Neuronal stem cell (in vitro differentiated cells): ENCODE data around the gene PGAP3.

Source experiments
- DNase-seq: peaks from one replicate; pipeline ENCODE4 v3.0.0-alpha.2; 2013; ENCODE audit warnings: low spot score
- H2AFZ ChIP-seq: one replicate; pipeline ENCODE4 v1.6.1; 2013; ENCODE audit warnings: mild to moderate bottlenecking, low read length, inconsistent platforms
- H2AK5ac ChIP-seq: 2 replicates; pipeline ENCODE4 v1.6.1; 2013; ENCODE audit warnings: low read depth, mild to moderate bottlenecking, inconsistent platforms, low read length, moderate library complexity, mixed read lengths
- H2BK120ac ChIP-seq: 2 replicates; pipeline ENCODE4 v1.6.1; 2013; ENCODE audit warnings: low read depth, mild to moderate bottlenecking, inconsistent platforms, low read length, moderate library complexity, mixed read lengths
- H2BK12ac ChIP-seq: one replicate; pipeline ENCODE4 v1.6.1; 2013; ENCODE audit warnings: low read length, inconsistent platforms
- H2BK15ac ChIP-seq: 2 replicates; pipeline ENCODE4 v1.6.1; 2013; ENCODE audit warnings: mild to moderate bottlenecking, low read length, inconsistent platforms, mixed read lengths
- H2BK5ac ChIP-seq: one replicate; pipeline ENCODE4 v1.6.1; 2013; ENCODE audit warnings: inconsistent platforms, mild to moderate bottlenecking, low read length, moderate library complexity
- H3K14ac ChIP-seq: one replicate; pipeline ENCODE4 v1.6.1; 2013; ENCODE audit warnings: low read length, inconsistent platforms
- H3K18ac ChIP-seq: 2 replicates; pipeline ENCODE4 v1.6.1; 2013; ENCODE audit warnings: low read length, inconsistent platforms
- H3K23ac ChIP-seq: 2 replicates; pipeline ENCODE4 v1.6.1; 2013; ENCODE audit warnings: low read depth, mild to moderate bottlenecking, mixed read lengths, low read length, inconsistent platforms; ENCODE audit not compliant: poor library complexity
- H3K27ac ChIP-seq: replicated peaks from 3 replicates; pipeline ENCODE4 v1.5.1; 2013; ENCODE audit warnings: low read length, inconsistent platforms
- H3K27me3 ChIP-seq, 3 experiments: 2 replicates each; pipeline ENCODE4 v1.6.1; 2013; ENCODE audit warnings: low read length in 3 of 3, mild to moderate bottlenecking in 2 of 3, inconsistent platforms in 1 of 3, low read depth in 1 of 3, mixed read lengths in 1 of 3, moderate library complexity in 1 of 3; ENCODE audit not compliant: control insufficient read depth in 3 of 3, insufficient read depth in 3 of 3
- H3K36me3 ChIP-seq, 2 donors: replicated peaks in 1 of 2; 2 replicates each; pipeline ENCODE4 v1.6.1; 2013; ENCODE audit warnings: low read length in 2 of 2; ENCODE audit not compliant: control insufficient read depth in 2 of 2, insufficient read depth in 2 of 2
- H3K4ac ChIP-seq: 2 replicates; pipeline ENCODE4 v1.6.1; 2013; ENCODE audit warnings: inconsistent platforms, mild to moderate bottlenecking, low read length, moderate library complexity
- H3K4me1 ChIP-seq, 2 donors: 1 replicate in 1 of 2; 2 replicates in 1 of 2; pipeline ENCODE4 v1.6.1; 2013; ENCODE audit warnings: low read length in 2 of 2, low read depth in 1 of 2; ENCODE audit not compliant: control insufficient read depth in 2 of 2, insufficient read depth in 1 of 2
- H3K4me2 ChIP-seq: one replicate; pipeline ENCODE4 v1.6.1; 2013; ENCODE audit warnings: mild to moderate bottlenecking, low read length, inconsistent platforms; ENCODE audit not compliant: insufficient read depth, poor library complexity, severe bottlenecking
- H3K4me3 ChIP-seq, 2 donors: 2 replicates each; pipeline ENCODE4 v1.5.1; 2013; ENCODE audit warnings: low read length in 2 of 2, mild to moderate bottlenecking in 2 of 2, inconsistent platforms in 1 of 2, moderate library complexity in 1 of 2
- H3K79me1 ChIP-seq: one replicate; pipeline ENCODE4 v1.6.1; 2013; ENCODE audit warnings: low read depth, mild to moderate bottlenecking, inconsistent platforms, low read length, moderate library complexity
- H3K9ac ChIP-seq: one replicate; pipeline ENCODE4 v1.6.1; 2013; ENCODE audit warnings: mild to moderate bottlenecking, low read depth, low read length, inconsistent platforms; ENCODE audit not compliant: poor library complexity
- H3K9me3 ChIP-seq, 2 donors: replicated peaks in 1 of 2; 2 replicates each; pipeline versions ENCODE3 to v1.6.1; 2013; ENCODE audit warnings: low read length in 2 of 2, mild to moderate bottlenecking in 2 of 2, inconsistent platforms in 1 of 2, low read depth in 1 of 2, mixed read lengths in 1 of 2, moderate library complexity in 1 of 2; ENCODE audit not compliant: control insufficient read depth in 2 of 2, insufficient read depth in 1 of 2
- H4K8ac ChIP-seq: one replicate; pipeline ENCODE4 v1.6.1; 2013; ENCODE audit warnings: low read depth, mild to moderate bottlenecking, inconsistent platforms, low read length, moderate library complexity
- H4K91ac ChIP-seq: one replicate; pipeline ENCODE4 v1.6.1; 2013; ENCODE audit warnings: low read length, low read depth, mild to moderate bottlenecking, inconsistent platforms; ENCODE audit not compliant: poor library complexity
- whole genome bisulfite sequencing, 2 donors: extraction: QIAGEN DNeasy Blood & Tissue Kit; methylation state at CpG; one replicate each; pipeline ENCODE4 v1.1.7; 2013; ENCODE audit warnings: missing lambda C conversion rate in 2 of 2, mixed read lengths in 1 of 2; ENCODE audit not compliant: insufficient read length in 2 of 2, insufficient replicate concordance in 1 of 2; ENCODE audit errors: extremely low coverage in 2 of 2; 5-methylcytosine and 5-hydroxymethylcytosine counted together

PGAP3 gene

GRCh38 chr17:39655105-39655504, 32.8 kb downstream of the PGAP3 start:
- Histone ChIP-seq H3K9me3 (no peaks in the 10 kb centered on the region), H3K36me3 (peaks cover 20 to 46% of the 10 kb centered on the region in 2 donors), H2BK120ac (no peak overlapping the region), H3K4me3 (no peak overlapping the region), H3K27ac (no peak overlapping the region), H3K4me2 (no peak overlapping the region), H3K27me3 (no peaks in the 10 kb centered on the region), H2BK5ac (no peak overlapping the region), H2AFZ (no peak overlapping the region), H3K23ac (no peak overlapping the region), H3K18ac (no peak overlapping the region), H2BK15ac (no peak overlapping the region), H3K14ac (no peak overlapping the region), H4K91ac (no peak overlapping the region), H3K79me1 (peaks cover 14% of the 10 kb centered on the region), H3K4ac (no peak overlapping the region), H3K9ac (no peak overlapping the region), H2BK12ac (no peak overlapping the region), H3K4me1 (peaks cover 20 to 27% of the 10 kb centered on the region in 2 donors), H4K8ac (no peak overlapping the region), H2AK5ac (no peak overlapping the region)
- no peak for DNase-seq
- no CpG with 5 or more reads among the region's 2 CpGs for WGBS, 2 donors

GRCh38 chr17:39653662-39654331, 34.1 kb downstream of the PGAP3 start:
- DNase-seq: no peak
- Histone ChIP-seq H3K4me1 (peaks cover 20 to 27% of the 10 kb centered on the region in 2 donors), H4K8ac (peak overlapping the region; percentile 78), H2BK120ac (peak overlapping the region; percentile 98), H2BK12ac (peak overlapping the region; percentile 97), H3K18ac (peak overlapping the region; percentile 96), H3K4me2 (peak overlapping the region; percentile 21), H3K27ac (peak overlapping the region; percentile 88), H2AK5ac (peak overlapping the region; percentile 91), H3K9me3 (no peaks in the 10 kb centered on the region), H3K23ac (peak overlapping the region; percentile 87), H3K79me1 (peaks cover 7% of the 10 kb centered on the region), H3K14ac (peak overlapping the region; percentile 86), H4K91ac (peak overlapping the region; percentile 60), H2BK15ac (peak overlapping the region; percentile 52), H2BK5ac (peak overlapping the region; percentile 98), H3K4me3 (no peak overlapping the region), H3K9ac (peak overlapping the region; percentile 71), H3K36me3 (peaks cover 12 to 36% of the 10 kb centered on the region in 2 donors), H2AFZ (peak overlapping the region; percentile 70), H3K4ac (peak overlapping the region; percentile 99), H3K27me3 (no peaks in the 10 kb centered on the region)
- no CpG with 5 or more reads among the region's 14 CpGs for WGBS, 2 donors

GRCh38 chr17:39653316-39653661, 34.6 kb downstream of the PGAP3 start:
- Histone ChIP-seq H3K4me2 (peak overlapping the region; percentile 21), H2BK12ac (peak overlapping the region; percentile 97), H3K4ac (peak overlapping the region; percentile 99), H3K4me3 (no peak overlapping the region), H2BK15ac (peak overlapping the region; percentile 52), H2AK5ac (peak overlapping the region; percentile 91), H2BK5ac (peak overlapping the region; percentile 98), H2AFZ (peak overlapping the region; percentile 70), H3K9me3 (no peaks in the 10 kb centered on the region), H3K9ac (peak overlapping the region; percentile 71), H4K8ac (peak overlapping the region; percentile 78), H3K4me1 (peaks cover 20 to 27% of the 10 kb centered on the region in 2 donors), H4K91ac (peak overlapping the region; percentile 60), H3K23ac (peak overlapping the region; percentile 87), H3K27me3 (no peaks in the 10 kb centered on the region), H3K14ac (peak overlapping the region; percentile 86), H3K36me3 (peaks cover 8 to 31% of the 10 kb centered on the region in 2 donors), H3K79me1 (peaks cover 7% of the 10 kb centered on the region), H3K27ac (peak overlapping the region; percentile 88), H3K18ac (peak overlapping the region; percentile 96), H2BK120ac (peak overlapping the region; percentile 98)
- no peak for DNase-seq
- no CpG with 5 or more reads among the region's 12 CpGs for WGBS, 2 donors

- Histone ChIP-seq H4K8ac (peak overlapping the region; percentile 78), H3K4ac (no peak overlapping the region), H3K14ac (peak overlapping the region; percentile 86), H3K4me3 (no peak overlapping the region), H2BK120ac (peak overlapping the region; percentile 98), H3K9ac (peak overlapping the region; percentile 71), H3K23ac (peak overlapping the region; percentile 87), H4K91ac (peak overlapping the region; percentile 60), H3K4me2 (peak overlapping the region; percentile 38), H2BK15ac (peak overlapping the region; percentile 71), H2AK5ac (peak overlapping the region; percentile 91), H2BK5ac (peak overlapping the region; percentile 98), H3K36me3 (peaks cover 3 to 26% of the 10 kb centered on the region in 2 donors), H3K9me3 (no peaks in the 10 kb centered on the region), H2BK12ac (peak overlapping the region; percentile 97), H3K18ac (peak overlapping the region; percentile 96), H3K79me1 (peaks cover 7% of the 10 kb centered on the region), H2AFZ (peak overlapping the region; percentile 70), H3K27ac (peak overlapping the region; percentile 91), H3K4me1 (peaks cover 20 to 27% of the 10 kb centered on the region in 2 donors), H3K27me3 (no peaks in the 10 kb centered on the region)
- no CpG with 5 or more reads among the region's 7 CpGs for WGBS, 2 donors
- peak; percentile 66 for DNase-seq
These were observed 35.1 kb downstream of the PGAP3 start for GRCh38 chr17:39652587-39653315.
